HUES48 (cell line): Measurements from ENCODE around the gene CCNL1.
"Not testable (repeated sequence)": the region's sequence is repeated elsewhere in the genome, so short reads cannot be mapped to it uniquely, and the experiment has no call there.

Experiments used
- H3K27ac ChIP-seq: one replicate; pipeline ENCODE4 v1.7.0; 2013; ENCODE audit warnings: low read depth, low read length, inconsistent platforms
- H3K27me3 ChIP-seq: 2 replicates; pipeline ENCODE4 v1.6.1; 2013; ENCODE audit warnings: mild to moderate bottlenecking, low read length; ENCODE audit not compliant: control insufficient read depth, insufficient read depth
- H3K36me3 ChIP-seq: 2 replicates; pipeline ENCODE4 v1.6.1; 2013; ENCODE audit warnings: low read length; ENCODE audit not compliant: control insufficient read depth, insufficient read depth
- H3K4me1 ChIP-seq: 2 replicates; pipeline ENCODE4 v1.6.1; 2013; ENCODE audit warnings: mild to moderate bottlenecking, low read length; ENCODE audit not compliant: control insufficient read depth, insufficient read depth
- H3K4me3 ChIP-seq: 2 replicates; pipeline ENCODE4 v1.5.1; 2013; ENCODE audit warnings: mild to moderate bottlenecking, low read depth, low read length
- H3K9ac ChIP-seq: 2 replicates; pipeline ENCODE4 v1.6.1; 2013; ENCODE audit warnings: mild to moderate bottlenecking, low read depth, low read length, moderate library complexity
- H3K9me3 ChIP-seq: 2 replicates; pipeline ENCODE4 v1.6.1; 2013; ENCODE audit warnings: low read length; ENCODE audit not compliant: control insufficient read depth, insufficient read depth

CCNL1 gene

GRCh38 chr3:157167371-157168042, 7.6 kb upstream of the CCNL1 start:
- no peaks in the 10 kb centered on the region for H3K4me1 ChIP-seq
- no peaks in the 10 kb centered on the region for H3K27me3 ChIP-seq
- no peak overlapping the region for H3K4me3 ChIP-seq

GRCh38 chr3:157166561-157166960, 6.6 kb upstream of the CCNL1 start:
- Histone ChIP-seq H3K36me3 (no peaks in the 10 kb centered on the region), H3K9ac (no peak overlapping the region), H3K4me1 (no peaks in the 10 kb centered on the region), H3K9me3 (no peaks in the 10 kb centered on the region), H3K27ac (no peak overlapping the region), H3K4me3 (no peak overlapping the region), H3K27me3 (no peaks in the 10 kb centered on the region)

More at GRCh38 chr3:157167371-157168042, 7.6 kb upstream of the CCNL1 start:
- no peaks in the 10 kb centered on the region for H3K9me3 ChIP-seq
- no peak overlapping the region for H3K9ac ChIP-seq
- no peak overlapping the region for H3K27ac ChIP-seq
- H3K36me3 ChIP-seq, result no peaks in the 10 kb centered on the region

GRCh38 chr3:157166115-157166514, 6.2 kb upstream of the CCNL1 start:
- Histone ChIP-seq H3K4me1 (peaks cover 3% of the 10 kb centered on the region; the same call in 1 of the 2 replicates), H3K9ac (no peak overlapping the region), H3K27me3 (no peaks in the 10 kb centered on the region), H3K4me3 (no peak overlapping the region), H3K27ac (no peak overlapping the region), H3K9me3 (no peaks in the 10 kb centered on the region), H3K36me3 (no peaks in the 10 kb centered on the region)

GRCh38 chr3:157163217-157163953, 3.4 kb upstream of the CCNL1 start:
- no peak overlapping the region for H3K9ac ChIP-seq
- H3K27me3 ChIP-seq, result no peaks in the 10 kb centered on the region
- no peaks in the 10 kb centered on the region for H3K9me3 ChIP-seq
- H3K4me1 ChIP-seq, result peaks cover 10% of the 10 kb centered on the region
- H3K36me3 ChIP-seq, result peaks cover 7% of the 10 kb centered on the region
- H3K4me3 ChIP-seq, result no peak overlapping the region
- no peak overlapping the region for H3K27ac ChIP-seq

- Histone ChIP-seq H3K4me1 (peaks cover 18% of the 10 kb centered on the region), H3K36me3 (peaks cover 15% of the 10 kb centered on the region)
Observed at GRCh38 chr3:157162620-157163019, 2.7 kb upstream of the CCNL1 start.

GRCh38 chr3:157160658-157161424, 894 bp upstream of the CCNL1 start:
- Histone ChIP-seq H3K4me3 (peak overlapping the region; percentile 90), H3K27ac (peak overlapping the region; percentile 98), H3K9ac (peak overlapping the region; percentile 98), H3K27me3 (no peaks in the 10 kb centered on the region), H3K36me3 (peaks cover 32% of the 10 kb centered on the region), H3K9me3 (no peaks in the 10 kb centered on the region), H3K4me1 (peaks cover 30% of the 10 kb centered on the region)

More at GRCh38 chr3:157162620-157163019, 2.7 kb upstream of the CCNL1 start:
- not testable (repeated sequence) for H3K9ac ChIP-seq, H3K27ac ChIP-seq, H3K27me3 ChIP-seq, H3K9me3 ChIP-seq, H3K4me3 ChIP-seq

- H3K9me3 ChIP-seq, result no peaks in the 10 kb centered on the region
- peak overlapping the region; percentile 98 for H3K9ac ChIP-seq
- peak overlapping the region; percentile 90 for H3K4me3 ChIP-seq
- H3K36me3 ChIP-seq, result peaks cover 49% of the 10 kb centered on the region
- no peaks in the 10 kb centered on the region for H3K27me3 ChIP-seq
- H3K27ac ChIP-seq, result peak overlapping the region; percentile 98
- H3K4me1 ChIP-seq, result peaks cover 30% of the 10 kb centered on the region
Observed at GRCh38 chr3:157159037-157159761, 748 bp downstream of the CCNL1 start.

- Histone ChIP-seq H3K9me3 (no peaks in the 10 kb centered on the region), H3K4me3 (peak overlapping the region; percentile 90), H3K4me1 (peaks cover 30% of the 10 kb centered on the region), H3K36me3 (peaks cover 62% of the 10 kb centered on the region), H3K9ac (no peak overlapping the region; the same call in 1 of the 2 replicates), H3K27me3 (no peaks in the 10 kb centered on the region), H3K27ac (no peak overlapping the region)
Observed at GRCh38 chr3:157157836-157158235, 2.1 kb downstream of the CCNL1 start.

GRCh38 chr3:157156837-157157635, 2.9 kb downstream of the CCNL1 start:
- no peak overlapping the region for H3K9ac ChIP-seq
- no peak overlapping the region for H3K27ac ChIP-seq
- peaks cover 70% of the 10 kb centered on the region for H3K36me3 ChIP-seq
- H3K9me3 ChIP-seq, result no peaks in the 10 kb centered on the region
- no peaks in the 10 kb centered on the region for H3K27me3 ChIP-seq
- H3K4me3 ChIP-seq, result peak overlapping the region; percentile 90
- H3K4me1 ChIP-seq, result peaks cover 30% of the 10 kb centered on the region

- Histone ChIP-seq H3K27ac (no peak overlapping the region), H3K9me3 (no peaks in the 10 kb centered on the region), H3K27me3 (no peaks in the 10 kb centered on the region), H3K9ac (no peak overlapping the region), H3K4me1 (peaks cover 22% of the 10 kb centered on the region), H3K36me3 (peaks cover 85% of the 10 kb centered on the region), H3K4me3 (no peak overlapping the region)
Observed at GRCh38 chr3:157155591-157155990, 4.4 kb downstream of the CCNL1 start.
